Measurements from ENCODE around the gene SLC12A7.

GRCh38 chr5:1008451-1009358 lies 103.2 kb downstream of the SLC12A7 start, which contains the start of gene NKD2:
- TF ChIP-seq CTCF (conservative IDR thresholded peaks at IDR 0.05; ENCODE audit: low read depth, low read length) (peak; percentile 60), EZH2phosphoT487 (IDR thresholded peaks at IDR 0.05; ENCODE audit: borderline replicate concordance, low read length) (no peak)

All from PC-3 (cell line).